ENCODE measurements around the gene TPD52L2. TPM values are rescaled to one million over a fixed set of nuclear protein-coding genes. Genes with fewer than 3 reads are reported as not detected.
A peak's percentile ranks its signal among the peaks of the same experiment; 100 is the strongest.
"Not testable (repeated sequence)": the region's sequence is repeated elsewhere in the genome, so short reads cannot be mapped to it uniquely, and the experiment has no call there.

The TPD52L2 gene
- polyA plus RNA-seq, 3 donors = 34.8 to 109 (median 88.8) TPM

DNA sequence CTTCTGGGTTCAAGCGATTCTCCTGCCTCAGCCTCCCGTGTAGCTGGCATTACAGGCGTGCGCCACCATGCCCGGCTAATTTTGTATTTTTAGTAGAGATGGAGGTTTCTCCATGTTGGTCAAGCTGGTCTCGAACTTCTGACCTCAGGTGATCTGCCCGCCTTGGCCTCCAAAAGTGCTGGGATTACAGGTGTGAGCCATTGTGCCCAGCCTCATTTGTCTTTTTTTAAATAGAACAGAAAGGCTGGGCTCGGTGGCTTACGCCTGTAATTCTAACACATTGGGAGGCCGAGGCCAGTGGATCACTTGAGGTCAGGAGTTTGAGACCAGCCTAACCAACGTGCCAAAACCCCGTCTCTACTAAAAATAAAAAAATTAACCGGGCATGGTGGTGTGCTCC, 2.0 kb downstream of the TPD52L2 start:
- not testable (repeated sequence) for H3K27ac ChIP-seq (ENCODE audit: low read depth, low read length)

GRCh38 chr20:63868264-63868663, 3.2 kb downstream of the TPD52L2 start:
- H3K27ac ChIP-seq (ENCODE audit: low read depth, low read length) = no peak overlapping the region
- WGBS, 3 donors = 91 to 94% (median 93%) methylated on average over 5 of the region's 5 CpGs

More for the DNA sequence above, 2.0 kb downstream of the TPD52L2 start:
- WGBS, 3 donors = 94 to 97% (median 95%) methylated on average over 13 of the region's 13 CpGs

DNA sequence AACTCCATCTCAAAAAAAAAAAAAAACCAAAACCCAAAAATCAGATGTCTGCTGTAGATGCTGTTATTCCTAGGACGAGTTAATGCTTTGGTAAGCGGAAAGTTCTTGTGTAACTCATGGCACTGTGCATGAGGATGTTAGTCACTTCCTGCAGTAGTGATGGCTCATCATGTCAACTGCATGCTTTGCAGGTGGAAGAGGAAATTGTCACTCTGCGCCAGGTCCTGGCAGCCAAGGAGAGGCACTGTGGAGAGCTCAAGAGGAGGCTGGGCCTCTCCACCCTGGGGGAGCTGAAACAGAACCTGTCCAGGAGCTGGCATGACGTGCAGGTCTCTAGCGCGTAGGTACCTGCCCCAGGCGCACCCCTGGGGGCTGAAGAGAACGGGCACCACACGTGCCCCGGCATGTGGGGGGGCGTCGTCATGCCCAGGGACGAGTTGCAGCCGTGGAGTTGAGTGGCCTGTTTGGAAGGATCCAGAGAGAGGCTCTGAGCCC, 8.5 kb downstream of the TPD52L2 start:
- peak overlapping the region; percentile 51 for H3K27ac ChIP-seq (ENCODE audit: low read depth, low read length)
- 56 to 90% (median 60%) methylated on average over 14 of the region's 14 CpGs for WGBS, 3 donors

- not testable (repeated sequence) for H3K27ac ChIP-seq (ENCODE audit: low read depth, low read length)
- WGBS, 3 donors = 67 to 90% (median 71%) methylated on average over 7 of the region's 7 CpGs
Observed at GRCh38 chr20:63874241-63874640, 9.2 kb downstream of the TPD52L2 start.

- H3K27ac ChIP-seq (ENCODE audit: low read depth, low read length) = no peak overlapping the region
- 82 to 89% (median 86%) methylated on average over 19 of the region's 19 CpGs for WGBS, 3 donors
Observed at GRCh38 chr20:63876489-63877036, 11.5 kb downstream of the TPD52L2 start.

DNA sequence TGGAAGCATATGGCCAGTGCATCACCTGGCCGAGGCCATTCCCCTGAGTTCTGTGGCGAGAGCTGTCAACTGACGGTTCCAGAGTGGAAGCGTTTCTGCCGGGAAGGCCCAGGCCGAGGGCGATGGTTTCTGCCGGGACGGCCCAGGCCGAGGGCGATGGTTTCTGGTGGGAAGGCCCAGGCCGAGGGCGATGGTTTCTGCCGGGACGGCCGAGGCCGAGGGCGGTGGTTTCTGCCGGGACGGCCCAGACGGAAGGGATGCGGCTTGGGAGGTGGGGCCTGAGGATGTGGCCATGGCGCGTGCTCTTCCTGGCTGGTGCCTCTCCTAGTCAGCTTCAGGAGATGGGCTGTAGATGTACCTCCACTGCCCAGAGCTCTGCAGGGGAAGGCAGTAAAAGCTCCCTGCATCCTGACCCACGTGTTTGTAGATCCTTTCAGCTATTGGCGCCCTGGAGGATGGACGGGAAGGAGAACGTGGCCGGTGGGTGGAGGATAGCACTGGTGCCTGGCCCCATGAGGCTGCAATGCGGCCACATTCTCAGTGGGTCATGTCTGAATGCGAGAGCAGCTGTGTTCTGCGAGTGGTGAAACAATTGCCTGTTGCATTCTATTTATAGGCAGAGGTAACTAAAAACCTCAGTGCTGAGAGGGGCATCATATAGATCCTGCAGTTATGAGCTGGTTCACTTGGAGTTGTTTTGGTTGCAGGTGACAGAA, 12.8 kb downstream of the TPD52L2 start:
- 76 to 93% (median 84%) methylated on average over 32 of the region's 32 CpGs for WGBS, 3 donors
- H3K27ac ChIP-seq (ENCODE audit: low read depth, low read length) = no peak overlapping the region

- WGBS, 3 donors = 90 to 95% (median 91%) methylated on average over 14 of the region's 14 CpGs
- no peak overlapping the region for H3K27ac ChIP-seq (ENCODE audit: low read depth, low read length)
Observed at GRCh38 chr20:63878899-63879663, 14.0 kb downstream of the TPD52L2 start.

DNA sequence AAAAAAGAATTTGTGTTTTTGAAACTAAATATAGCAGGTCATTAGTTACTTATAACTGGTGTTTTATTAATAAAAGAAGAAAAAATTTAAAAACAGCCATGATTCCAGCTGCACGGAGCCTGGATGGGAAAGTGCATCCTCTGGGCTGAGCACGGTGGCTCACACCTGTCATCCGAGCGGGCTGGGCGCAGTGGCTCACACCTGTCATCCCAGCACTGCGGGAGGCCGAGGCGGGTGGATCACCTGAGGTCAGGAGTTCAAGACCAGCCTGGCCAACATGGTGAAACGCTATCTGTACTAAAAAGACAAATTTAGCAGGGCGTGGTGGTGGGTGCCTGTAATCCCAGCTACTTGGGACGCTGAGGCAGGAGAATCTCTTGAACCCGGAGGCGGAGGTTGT, 15.8 kb downstream of the TPD52L2 start:
- WGBS, 3 donors = 91 to 98% (median 97%) methylated on average over 13 of the region's 13 CpGs

DNA sequence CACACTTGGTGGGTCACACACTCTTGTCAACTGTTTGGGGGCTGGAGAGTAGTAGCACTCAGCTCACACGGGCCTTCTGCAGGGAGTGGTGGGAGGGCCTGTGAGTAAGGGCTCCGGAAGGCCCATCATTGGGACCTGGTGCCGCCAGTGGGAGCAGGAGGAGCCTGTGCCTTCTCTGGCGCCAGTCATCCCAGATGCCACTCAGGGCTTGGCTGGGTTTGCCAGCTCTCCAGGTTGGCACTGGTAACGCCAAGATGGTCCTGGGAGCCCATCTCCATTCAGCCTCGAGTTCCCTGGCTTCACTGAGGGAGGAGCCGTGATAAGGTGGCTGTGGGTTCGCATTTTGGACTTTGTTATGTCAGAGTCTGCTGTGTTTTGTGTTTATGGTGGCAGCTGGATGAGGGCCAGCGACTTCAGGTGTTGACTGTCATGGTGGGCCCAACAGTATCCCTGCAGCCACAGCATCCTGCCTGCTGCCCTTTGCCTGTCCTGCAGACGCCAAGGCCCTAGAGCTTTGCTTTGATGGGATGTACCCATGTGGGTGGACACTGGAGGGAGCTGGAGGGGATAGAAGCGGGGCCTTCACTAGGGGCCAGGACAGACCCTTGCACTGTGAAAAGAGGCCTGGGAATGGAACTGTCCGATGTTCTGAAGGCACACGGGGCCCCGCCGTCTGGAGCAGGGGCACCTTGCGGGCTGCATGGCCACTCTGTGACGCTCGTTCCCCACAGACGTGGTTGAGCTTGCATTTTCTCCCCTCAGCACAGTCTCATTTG, 16.6 kb downstream of the TPD52L2 start:
- WGBS, 3 donors = 87 to 90% (median 89%) methylated on average over 19 of the region's 19 CpGs

More for the DNA sequence above, 15.8 kb downstream of the TPD52L2 start:
- not testable (repeated sequence) for H3K27ac ChIP-seq (ENCODE audit: low read depth, low read length)

GRCh38 chr20:63882257-63883200, 17.5 kb downstream of the TPD52L2 start:
- WGBS, 3 donors = 85 to 88% (median 88%) methylated on average over 28 of the region's 28 CpGs
- no peak overlapping the region for H3K27ac ChIP-seq (ENCODE audit: low read depth, low read length)

More for the DNA sequence above, 16.6 kb downstream of the TPD52L2 start:
- H3K27ac ChIP-seq (ENCODE audit: low read depth, low read length) = no peak overlapping the region

DNA sequence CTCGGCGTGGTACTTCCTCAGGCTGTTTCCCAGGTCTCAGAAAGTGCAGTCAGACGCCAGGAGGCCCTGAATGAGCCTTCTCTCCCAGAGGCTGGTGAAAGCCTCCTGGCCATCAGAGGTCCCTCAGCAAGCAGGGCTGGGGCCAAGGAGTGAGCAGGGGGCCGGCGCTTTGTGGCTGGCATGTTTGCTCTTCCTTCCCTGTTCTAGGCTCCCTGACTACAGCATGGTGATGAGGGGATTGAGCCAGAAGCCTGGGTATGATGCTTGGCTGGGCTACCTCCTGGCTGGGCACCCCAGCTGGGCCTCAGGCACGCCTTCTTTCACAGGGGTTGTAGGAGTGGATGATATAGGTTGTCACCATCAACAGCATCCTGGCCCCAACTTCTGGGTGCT, 18.1 kb downstream of the TPD52L2 start:
- H3K27ac ChIP-seq (ENCODE audit: low read depth, low read length) = no peak overlapping the region
- WGBS, 3 donors = 72 to 94% (median 90%) methylated on average over 6 of the region's 6 CpGs

DNA sequence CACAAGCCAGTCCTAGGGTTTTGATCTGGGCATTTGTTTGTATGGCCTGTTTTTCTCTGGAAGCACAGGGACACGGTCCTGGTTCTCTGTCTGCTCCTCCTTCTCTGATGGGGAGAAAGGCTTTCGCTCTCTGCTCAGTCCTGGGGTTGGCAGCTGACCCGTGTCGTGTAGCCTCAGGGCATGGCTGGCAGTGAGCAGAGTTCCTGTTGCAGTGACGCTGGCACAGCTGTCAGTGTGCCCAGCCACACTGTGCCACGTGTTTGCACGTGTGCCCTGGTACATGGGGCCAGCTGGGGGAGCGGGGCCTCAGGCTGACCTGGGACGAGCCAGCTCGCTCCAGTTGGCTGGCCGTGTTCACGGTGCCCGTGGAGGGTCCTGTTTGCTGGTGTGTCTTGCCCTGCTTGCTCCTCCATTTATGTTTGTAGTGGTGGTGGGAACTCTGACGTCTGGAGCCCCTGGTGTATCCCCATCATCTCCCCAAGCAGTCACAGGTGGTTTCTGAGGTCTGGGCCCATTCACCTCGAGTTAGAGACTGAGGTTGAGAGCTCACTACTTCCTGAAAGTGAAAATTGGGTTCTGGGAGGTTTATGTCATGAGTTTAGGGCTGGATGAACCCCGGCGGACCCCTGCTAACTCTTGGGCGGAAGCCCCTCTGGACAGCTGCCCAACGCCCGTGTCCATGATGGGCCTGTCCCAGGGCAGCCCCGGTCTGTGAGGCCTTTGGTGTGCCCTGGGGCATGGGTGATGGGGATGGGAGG, 19.6 kb downstream of the TPD52L2 start:
- H3K27ac ChIP-seq (ENCODE audit: low read depth, low read length) = no peak overlapping the region

DNA sequence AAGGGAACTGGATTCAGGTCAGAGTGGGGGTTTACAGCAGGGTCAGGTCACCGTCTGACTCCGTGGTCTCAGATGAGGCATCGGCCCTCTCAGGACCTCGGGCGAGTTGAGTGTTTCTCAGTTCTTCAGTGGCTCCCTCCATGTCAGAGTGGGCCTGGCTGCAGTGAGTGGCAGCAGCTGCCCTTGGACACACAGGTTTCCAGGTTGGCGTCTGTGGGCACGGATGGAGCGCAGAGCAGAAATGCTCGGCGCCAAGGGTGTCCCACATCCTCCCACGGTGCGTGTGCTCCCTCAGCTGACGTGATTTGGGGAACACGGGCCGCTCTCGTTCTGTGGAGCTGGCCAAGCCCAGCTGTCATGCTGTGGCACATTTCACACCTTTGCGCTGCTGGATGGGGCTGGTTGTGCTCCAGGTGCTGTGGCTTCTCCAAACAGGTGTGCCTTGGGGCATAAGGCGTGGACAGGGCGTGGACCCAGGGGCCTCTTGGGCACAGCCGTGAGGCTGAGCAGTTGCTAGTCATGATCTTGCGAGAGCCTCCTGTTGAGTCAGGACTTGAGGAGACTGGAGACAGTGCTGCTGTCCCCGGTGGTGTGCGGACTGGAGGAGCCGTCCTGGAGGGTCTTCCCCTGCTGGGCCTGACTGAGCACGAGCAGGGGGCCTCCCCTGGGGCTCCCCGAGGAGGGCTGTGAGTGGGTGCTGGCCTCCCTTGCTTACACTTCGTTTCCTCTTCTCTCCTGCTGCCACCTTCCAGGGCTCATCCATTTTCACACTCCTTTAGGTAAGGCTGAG, 20.4 kb downstream of the TPD52L2 start:
- 88 to 91% (median 88%) methylated on average over 27 of the region's 27 CpGs for WGBS, 3 donors
- H3K27ac ChIP-seq (ENCODE audit: low read depth, low read length) = no peak overlapping the region

More for the DNA sequence above, 19.6 kb downstream of the TPD52L2 start:
- whole genome bisulfite sequencing, 3 donors = 78 to 85% (median 84%) methylated on average over 21 of the region's 21 CpGs

- 92 to 93% (median 92%) methylated on average over 13 to 14 of the region's 14 CpGs for WGBS, 3 donors
- no peak overlapping the region for H3K27ac ChIP-seq (ENCODE audit: low read depth, low read length)
Observed at GRCh38 chr20:63886054-63886419, 21.0 kb downstream of the TPD52L2 start.

DNA sequence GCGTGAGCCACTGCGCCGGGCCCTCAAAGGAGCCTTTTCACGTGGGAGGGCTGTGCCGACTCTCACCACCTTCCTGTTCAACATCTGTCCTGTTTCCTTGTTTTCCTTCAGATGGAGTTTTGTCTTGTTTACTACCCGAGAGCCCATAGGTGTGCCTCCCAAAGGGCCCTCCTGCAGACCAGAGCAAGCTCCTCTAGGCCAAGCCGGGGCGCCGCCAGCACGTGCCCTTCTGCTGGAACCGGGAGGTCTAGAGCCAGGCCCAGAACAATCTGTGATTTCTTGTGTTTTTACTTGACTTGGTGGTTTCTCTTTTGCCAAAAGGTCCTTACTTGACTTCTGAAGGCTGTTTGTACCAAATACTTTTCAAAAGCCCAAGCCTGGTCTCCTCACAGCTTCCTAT, 21.9 kb downstream of the TPD52L2 start:
- 93 to 95% (median 94%) methylated on average over 11 of the region's 11 CpGs for WGBS, 3 donors
- H3K27ac ChIP-seq (ENCODE audit: low read depth, low read length) = no peak overlapping the region
